ENCODE data around the gene HEY2.
A peak's percentile ranks its signal among the peaks of the same experiment; 100 is the strongest.

HEY2 gene

DNA sequence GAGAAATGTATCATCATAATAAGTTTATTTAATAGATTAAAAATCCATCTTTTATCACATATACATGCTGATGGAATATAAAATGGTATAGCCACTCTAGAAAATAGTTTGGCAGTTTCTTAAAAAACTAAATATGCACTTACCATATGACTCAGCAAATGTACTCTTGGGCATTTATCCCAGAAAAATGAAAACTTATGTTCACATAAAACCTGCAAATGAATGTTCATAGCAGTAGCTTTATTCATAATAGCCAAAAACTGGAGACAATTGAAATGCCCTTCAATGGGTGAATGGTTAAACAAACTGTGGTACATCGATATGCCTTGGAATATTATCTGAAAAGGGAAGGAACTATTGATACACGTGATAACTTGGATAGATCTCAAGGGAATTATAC is 34.9 kb downstream of the HEY2 start:
- DNase-seq, result no peak
- no peak overlapping the region for H3K4me3 ChIP-seq
- TF ChIP-seq, protein P1, sequence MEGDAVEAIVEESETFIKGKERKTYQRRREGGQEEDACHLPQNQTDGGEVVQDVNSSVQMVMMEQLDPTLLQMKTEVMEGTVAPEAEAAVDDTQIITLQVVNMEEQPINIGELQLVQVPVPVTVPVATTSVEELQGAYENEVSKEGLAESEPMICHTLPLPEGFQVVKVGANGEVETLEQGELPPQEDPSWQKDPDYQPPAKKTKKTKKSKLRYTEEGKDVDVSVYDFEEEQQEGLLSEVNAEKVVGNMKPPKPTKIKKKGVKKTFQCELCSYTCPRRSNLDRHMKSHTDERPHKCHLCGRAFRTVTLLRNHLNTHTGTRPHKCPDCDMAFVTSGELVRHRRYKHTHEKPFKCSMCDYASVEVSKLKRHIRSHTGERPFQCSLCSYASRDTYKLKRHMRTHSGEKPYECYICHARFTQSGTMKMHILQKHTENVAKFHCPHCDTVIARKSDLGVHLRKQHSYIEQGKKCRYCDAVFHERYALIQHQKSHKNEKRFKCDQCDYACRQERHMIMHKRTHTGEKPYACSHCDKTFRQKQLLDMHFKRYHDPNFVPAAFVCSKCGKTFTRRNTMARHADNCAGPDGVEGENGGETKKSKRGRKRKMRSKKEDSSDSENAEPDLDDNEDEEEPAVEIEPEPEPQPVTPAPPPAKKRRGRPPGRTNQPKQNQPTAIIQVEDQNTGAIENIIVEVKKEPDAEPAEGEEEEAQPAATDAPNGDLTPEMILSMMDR (IDR thresholded peaks at IDR 0.05), result no peak

DNA sequence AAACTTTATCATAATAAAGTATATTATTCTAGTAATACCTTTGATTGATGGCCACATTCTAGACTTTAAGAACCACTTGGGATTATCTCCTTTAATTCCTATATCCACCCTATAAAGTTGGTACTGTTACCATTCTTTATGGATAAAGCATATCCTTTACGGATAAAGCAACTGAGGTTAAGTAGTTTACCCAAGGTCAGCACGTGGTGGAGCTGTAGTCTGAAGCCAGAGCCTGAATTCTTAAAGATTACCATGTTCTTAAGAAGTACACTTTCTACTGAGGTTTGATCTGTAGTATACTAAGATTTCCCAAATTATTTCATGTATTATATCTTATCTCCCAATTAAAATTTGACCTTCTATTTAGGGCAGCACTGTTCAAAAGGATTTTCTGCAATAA is 38.4 kb downstream of the HEY2 start:
- Histone ChIP-seq H3K4me1 (peaks cover 0 to 34% (median 18%) of the 10 kb centered on the region in 4 donors), H3K27me3 (no peaks in the 10 kb centered on the region), H3K9me3 (no peaks in the 10 kb centered on the region), H3K4me3 (no peak overlapping the region), H3K36me3 (no peaks in the 10 kb centered on the region), H3K27ac (peak overlapping the region; percentile 95 to 96)
- intact Hi-C loops (cut with DNase I; ENCODE audit: low total_unique reads), result no loop called here
- TF ChIP-seq, protein P1 (IDR thresholded peaks at IDR 0.05), result no peak
- DNase-seq, result no peak

More for the DNA sequence above, 34.9 kb downstream of the HEY2 start:
- H3K36me3 ChIP-seq, result no peaks in the 10 kb centered on the region
- no peak overlapping the region for H3K27ac ChIP-seq
- intact Hi-C loops (cut with DNase I; ENCODE audit: low total_unique reads), result no loop called here
- no peaks in the 10 kb centered on the region for H3K9me3 ChIP-seq
- H3K27me3 ChIP-seq, result no peaks in the 10 kb centered on the region
- H3K4me1 ChIP-seq, result peaks cover 0 to 19% (median 5%) of the 10 kb centered on the region in 4 donors

DNA sequence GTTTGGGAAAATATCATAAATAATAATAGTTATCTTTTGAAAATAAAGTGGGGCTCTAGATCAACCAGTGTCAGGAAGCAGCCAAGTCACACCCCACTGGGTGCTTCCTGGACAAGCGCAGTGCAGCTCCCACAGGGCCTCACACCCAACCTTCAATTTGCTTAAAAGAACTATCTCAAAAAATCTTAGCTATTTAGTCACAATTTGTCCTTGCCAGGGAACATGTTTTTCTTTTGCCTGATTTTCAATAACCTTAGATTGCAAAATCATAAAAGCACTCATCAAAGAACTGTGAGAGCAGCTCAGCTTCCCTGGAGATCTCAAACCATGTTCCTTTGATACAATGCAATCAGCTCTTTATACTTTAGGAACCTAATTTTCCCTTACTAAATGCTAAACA is 39.7 kb downstream of the HEY2 start:
- no peaks in the 10 kb centered on the region for H3K9me3 ChIP-seq

DNA sequence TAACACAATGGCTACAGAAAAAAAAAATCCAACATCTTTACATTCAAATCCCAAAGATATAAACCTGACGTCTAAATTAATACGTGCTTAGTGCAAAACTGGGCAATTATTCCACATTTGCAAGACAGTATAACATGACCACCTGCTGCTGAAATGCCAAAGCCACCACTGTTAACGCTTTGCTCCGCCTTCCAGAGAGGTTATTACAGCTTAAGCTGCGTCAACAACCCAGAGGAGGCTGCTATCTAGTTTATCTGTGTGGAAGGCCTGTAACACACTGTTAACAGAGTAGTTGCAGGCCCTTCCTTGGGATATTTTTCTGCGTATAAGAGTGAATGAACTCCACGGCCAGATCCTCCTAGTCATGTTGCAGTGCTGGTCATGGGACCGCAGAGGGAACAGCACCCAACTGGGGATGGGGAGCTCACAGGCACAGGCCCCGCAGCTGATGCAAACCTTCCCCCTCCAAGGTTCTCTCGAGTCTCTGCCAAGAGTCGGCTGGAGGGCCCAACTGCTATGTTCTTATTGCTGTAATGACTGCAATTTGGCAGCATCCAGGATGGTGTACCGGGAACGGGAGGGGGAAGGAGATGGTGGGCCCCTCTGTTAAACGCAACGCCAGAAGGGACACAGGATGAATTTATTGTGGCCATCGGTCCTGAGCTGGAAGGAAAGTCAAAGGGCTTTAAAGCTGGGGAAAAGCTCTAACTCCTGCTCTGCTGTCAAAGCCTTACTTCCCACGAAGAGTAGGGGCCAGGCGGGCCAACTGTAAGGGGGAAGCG is 40.3 kb downstream of the HEY2 start:
- DNase-seq, result peak; percentile 74 to 88
- Histone ChIP-seq H3K4me1 (peaks cover 0 to 49% (median 23%) of the 10 kb centered on the region in 4 donors), H3K9me3 (no peaks in the 10 kb centered on the region), H3K36me3 (no peaks in the 10 kb centered on the region), H3K4me3 (peak overlapping the region; percentile 91 to 98), H3K27ac (peak overlapping the region; percentile 95 to 96), H3K27me3 (no peaks in the 10 kb centered on the region)
- intact Hi-C loops (cut with DNase I; ENCODE audit: low total_unique reads), result loop anchor here (5.0 kb wide), 2 partner anchors 168 to 827 kb away; partner anchors contain the start of genes HINT3 and RNF217
- TF ChIP-seq, protein P1 (IDR thresholded peaks at IDR 0.05), result no peak

More for the DNA sequence above, 39.7 kb downstream of the HEY2 start:
- Histone ChIP-seq H3K4me3 (no peak overlapping the region), H3K27me3 (no peaks in the 10 kb centered on the region), H3K4me1 (peaks cover 0 to 47% (median 23%) of the 10 kb centered on the region in 4 donors), H3K36me3 (no peaks in the 10 kb centered on the region), H3K27ac (peak overlapping the region; percentile 95 to 96)
- intact Hi-C loops (cut with DNase I; ENCODE audit: low total_unique reads), result no loop called here
- TF ChIP-seq, protein P1 (IDR thresholded peaks at IDR 0.05), result no peak
- peak; percentile 59 to 79 for DNase-seq

DNA sequence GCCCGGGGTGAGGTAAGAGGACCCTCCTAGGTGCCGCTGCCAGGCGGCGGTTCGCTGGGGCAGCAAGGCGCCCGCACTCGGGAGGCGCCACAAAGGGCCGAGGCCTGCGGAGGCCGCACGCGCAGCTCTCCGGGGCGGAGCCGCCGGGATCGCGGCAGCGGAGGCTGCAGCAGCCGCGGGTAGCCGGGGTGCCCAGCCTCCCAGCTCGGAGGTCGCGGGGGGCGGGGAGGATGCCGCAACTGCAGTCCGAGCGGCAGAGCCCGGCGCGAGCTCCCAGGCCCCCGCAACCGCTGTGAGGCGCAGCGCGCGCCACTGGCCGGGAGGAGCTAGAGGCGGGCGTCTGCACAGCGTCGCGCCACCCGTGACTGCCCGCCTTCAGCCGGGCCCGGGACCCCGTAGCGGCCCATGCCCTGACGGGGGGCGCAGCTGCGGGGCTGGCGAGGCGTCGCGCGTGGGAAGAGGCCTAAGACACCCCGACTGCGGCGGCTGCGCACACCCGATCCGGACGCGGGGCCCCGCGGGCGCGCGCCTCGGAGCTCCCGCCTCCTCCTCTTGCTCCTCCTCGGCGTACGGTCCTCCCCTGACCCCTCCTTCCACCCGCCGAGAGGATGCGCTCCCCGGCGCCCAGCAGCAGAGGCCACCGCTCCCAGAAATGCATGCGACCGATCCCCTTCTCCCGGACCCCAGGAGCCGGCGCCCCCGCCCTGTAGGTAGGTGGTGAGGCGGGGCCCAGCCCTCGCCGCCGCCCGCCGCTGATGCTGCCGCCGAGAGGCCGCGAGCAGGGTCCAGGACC is 41.1 kb downstream of the HEY2 start, which contains the start of gene NCOA7:
Gene NCOA7, plus strand, starts transcription at position 603 of the 793 bp plus-strand sequence. CDS start 24,395 bp downstream, outside the sequence.
- DNase-seq, result peak; percentile 83 to 93
- intact Hi-C loops (cut with DNase I; ENCODE audit: low total_unique reads), result loop anchor here (5.0 kb wide), 2 partner anchors 167 to 828 kb away; partner anchors contain the start of genes HINT3 and RNF217
- TF ChIP-seq, protein P1 (IDR thresholded peaks at IDR 0.05), result no peak
- no peaks in the 10 kb centered on the region for H3K36me3 ChIP-seq
- peak within 1 kb of the TSS; percentile 95 to 96 for H3K27ac ChIP-seq
- H3K27me3 ChIP-seq, result no peaks in the 10 kb centered on the region
- H3K4me3 ChIP-seq, result peak within 1 kb of the TSS; percentile 91 to 98
- peaks cover 0 to 53% (median 24%) of the 10 kb centered on the region in 4 donors for H3K4me1 ChIP-seq
- no peaks in the 10 kb centered on the region for H3K9me3 ChIP-seq
